T-helper 2 cell (primary cell): ENCODE results near the gene DLAT.

Experiments
- DNase-seq, 5 experiments: peaks; one replicate each; pipeline versions ENCODE4 v3.0.0 to v3.0.0-alpha.2; 2012 to 2022
- total RNA-seq, 2 donors: gene quantifications; one replicate each; lab custom pipeline; 2026; lab: John Stamatoyannopoulos, UW

The DLAT gene
- total RNA-seq, result 25.9 to 35.6 reads per million in 2 donors

DNA sequence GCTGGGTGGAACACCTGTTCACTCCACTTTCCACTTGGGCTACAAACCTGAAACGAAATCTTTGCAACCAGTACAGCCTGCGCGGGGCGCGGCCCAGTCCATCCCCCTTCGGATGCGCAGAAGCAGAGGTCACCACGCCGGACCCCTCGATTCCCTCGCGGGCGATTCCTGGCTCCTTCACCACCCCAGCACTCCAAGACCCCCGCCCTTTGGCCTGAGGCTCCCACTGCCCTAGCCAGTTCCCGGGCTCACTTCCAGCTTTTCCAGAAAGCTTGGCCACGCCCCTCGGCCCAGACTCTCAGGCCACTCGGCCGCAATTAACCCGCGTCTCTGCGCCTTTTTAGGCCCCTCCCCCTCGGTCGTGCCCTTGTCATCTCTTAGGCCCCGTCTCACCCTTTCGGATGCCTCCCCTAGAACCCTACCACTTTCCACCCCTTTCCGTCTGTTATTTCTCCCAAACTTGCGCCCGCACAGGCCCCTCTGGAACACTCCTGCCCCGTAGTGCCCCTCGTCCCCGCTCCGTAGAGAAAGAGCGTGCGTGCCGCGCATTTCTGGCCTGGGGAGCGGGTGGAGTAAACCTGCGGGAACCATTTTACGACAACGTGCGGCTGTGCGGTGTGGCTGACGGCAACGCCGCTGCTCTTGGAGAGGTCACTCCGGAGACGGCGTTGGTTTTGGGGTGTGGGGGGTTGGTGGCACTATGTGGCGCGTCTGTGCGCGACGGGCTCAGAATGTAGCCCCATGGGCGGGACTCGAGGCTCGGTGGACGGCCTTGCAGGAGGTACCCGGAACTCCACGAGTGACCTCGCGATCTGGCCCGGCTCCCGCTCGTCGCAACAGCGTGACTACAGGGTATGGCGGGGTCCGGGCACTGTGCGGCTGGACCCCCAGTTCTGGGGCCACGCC is at the start of gene DLAT:
DLAT (plus strand) TSS at position 636 of the 906 bp plus-strand sequence; CDS start at position 701, 65 bp downstream.
- peak; percentile 60 to 94 (median 78) for DNase-seq

GRCh38 chr11:111976119-111976766 is 49.0 kb upstream of the DLAT start:
- no peak for DNase-seq

DNA sequence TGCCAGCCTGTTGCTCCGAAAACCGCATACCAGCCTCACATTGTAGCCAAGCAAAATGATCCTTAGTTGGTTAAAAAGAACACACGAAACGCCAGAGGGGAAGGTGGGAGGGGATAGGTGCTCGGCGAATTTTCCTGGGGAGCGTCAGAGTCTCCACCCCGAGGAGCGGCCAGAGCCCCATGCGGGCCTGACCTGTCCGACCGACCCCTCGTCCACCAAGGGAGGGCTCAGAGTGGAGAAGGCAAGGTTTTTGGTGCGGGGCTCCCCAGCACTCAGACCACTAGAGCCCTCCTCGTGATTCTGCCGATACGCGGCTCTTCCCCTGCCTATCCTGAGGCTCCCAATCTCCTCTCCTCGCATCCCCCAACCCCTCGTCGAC is 48.5 kb upstream of the DLAT start:
- no peak for DNase-seq

DNA sequence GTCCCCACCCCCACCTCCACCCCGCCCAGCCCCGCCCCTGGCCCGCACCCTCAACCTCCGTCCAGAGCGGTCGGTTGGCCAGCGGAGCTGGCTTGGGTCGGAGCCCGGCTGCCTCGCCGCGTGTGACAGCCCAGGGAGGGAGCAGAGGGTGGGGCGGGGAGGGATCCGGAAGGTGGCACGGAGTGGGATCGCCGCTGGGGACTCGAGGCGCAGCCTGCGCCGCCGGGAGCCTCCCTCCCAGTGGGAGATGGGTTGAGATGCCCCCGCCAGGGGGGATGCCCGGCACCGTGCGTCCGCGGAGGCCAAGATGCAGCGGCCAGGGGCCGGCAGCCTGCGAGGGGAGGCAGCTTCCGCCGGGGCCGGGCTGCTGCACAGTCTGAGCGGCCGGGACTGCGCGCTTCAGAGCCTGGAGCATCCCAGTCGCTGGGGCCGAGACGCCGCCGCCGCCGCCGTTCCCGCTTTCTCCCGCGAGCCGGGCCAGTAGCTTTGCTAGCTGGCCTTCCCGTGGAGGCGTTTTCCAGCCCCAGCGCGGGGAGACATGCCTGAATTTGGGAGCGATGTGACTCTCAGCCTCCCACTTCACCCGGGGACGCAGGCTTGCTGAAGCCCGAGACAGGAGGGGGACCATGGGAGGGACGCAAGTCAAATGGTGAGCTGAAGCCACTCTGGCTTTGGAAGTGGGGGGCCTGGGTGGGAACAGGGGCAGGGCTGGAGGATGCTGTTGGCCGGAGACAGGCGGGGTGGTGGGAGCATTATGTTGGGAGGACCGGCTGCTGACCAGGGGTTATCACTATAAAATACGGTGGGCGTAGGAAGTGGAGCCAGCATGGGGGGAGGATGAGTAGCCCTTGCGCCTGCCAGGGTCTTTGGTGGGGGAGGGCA is 47.8 kb upstream of the DLAT start:
- DNase-seq, result peak in 1 of 5 experiments; percentile 20

- DNase-seq, result no peak
Observed at GRCh38 chr11:111978028-111978771, 47.0 kb upstream of the DLAT start.

DNA sequence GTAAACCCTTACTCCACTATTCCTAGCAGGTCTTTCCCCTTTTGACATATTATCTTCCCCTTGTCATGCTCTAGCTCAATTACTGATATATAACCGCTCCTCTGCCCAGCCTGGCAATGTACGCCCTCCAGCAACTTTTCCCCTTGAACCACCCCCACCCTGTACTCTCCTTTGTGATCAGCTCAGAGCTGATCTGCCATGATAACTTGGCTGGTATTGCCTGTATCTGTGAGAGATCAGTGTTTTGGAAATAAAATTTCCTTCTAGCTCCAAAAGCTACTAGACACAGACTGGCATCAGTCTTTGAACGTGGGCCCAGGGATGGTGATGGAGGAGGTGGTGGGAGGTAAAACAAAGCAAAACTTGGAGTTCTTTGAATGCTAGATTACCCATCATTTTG is 45.1 kb upstream of the DLAT start:
- DNase-seq, result no peak

DNA sequence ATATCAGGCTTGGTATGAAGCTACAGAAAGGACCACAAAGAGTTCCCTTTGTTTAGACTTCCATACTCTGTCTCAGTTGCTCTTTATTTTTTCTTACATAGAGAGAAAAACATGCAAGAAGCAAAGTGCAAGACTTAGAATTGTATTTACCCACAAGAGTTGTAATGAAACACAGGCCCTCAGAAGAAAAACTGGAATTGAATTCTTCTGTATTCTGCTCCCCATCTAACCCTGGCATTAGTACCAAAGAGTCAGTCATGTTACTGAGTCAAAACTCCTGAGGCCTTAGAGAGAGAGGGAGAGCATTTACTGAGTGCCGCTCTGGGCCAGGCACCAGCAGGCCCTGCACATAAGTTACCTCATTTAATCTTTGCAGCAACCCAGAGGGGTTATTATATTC is 43.9 kb upstream of the DLAT start:
- DNase-seq, result no peak

GRCh38 chr11:111982019-111982464 is 43.2 kb upstream of the DLAT start:
- peak in 4 of 5 experiments; percentile 1 to 52 (median 24) for DNase-seq

DNA sequence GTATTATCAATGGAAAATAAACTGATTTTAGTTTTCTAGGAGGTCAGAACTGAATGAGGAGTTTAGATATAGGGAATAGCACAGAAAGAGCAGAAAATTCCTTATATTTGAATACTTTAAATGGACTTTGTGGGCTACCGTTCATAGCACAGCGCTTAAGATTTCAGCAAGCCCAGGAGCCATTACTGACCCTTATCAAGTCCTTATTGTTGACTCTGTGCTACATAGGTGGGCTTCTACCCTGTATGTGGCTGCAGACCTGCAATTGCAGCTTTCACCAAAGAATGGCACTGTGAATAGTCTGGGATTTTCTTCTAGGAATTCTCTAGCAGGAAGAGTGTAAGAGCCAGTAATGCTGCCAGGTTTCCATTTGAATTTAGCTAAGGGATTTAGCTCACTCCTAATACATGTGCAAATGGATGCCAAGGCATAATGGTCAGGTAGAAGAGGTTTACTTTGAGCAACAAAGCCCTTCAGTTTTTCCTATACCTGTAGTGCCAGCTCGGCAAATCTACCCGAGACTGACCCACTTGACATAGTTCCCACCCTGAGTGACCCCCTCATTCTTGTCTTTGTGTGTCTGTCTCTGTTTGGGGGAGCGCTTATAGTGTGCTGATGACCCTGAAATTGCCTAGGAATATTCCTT is 42.5 kb upstream of the DLAT start:
- no peak for DNase-seq

- DNase-seq, result no peak
Observed at GRCh38 chr11:111983187-111983986, 41.8 kb upstream of the DLAT start.

GRCh38 chr11:111986589-111986988 is 38.6 kb upstream of the DLAT start:
- no peak for DNase-seq

DNA sequence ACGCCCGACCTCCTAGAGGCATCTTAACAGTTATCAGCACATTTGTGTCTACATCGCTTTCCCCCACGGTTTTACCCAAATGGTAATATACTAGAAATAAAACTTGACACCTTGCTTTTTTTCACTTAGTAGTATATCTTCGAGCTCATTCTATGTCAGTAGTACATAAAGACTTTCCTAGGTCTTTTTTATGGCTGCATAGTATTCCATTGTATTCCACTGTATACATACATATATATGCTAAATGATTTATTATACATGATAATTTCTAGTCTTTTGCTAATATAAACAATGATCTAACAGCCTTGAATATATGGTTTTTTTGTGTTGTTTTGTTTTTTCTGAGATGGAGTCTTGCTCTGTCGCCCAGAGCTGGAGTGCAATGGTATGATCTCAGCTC is 34.8 kb upstream of the DLAT start:
- no peak for DNase-seq

DNA sequence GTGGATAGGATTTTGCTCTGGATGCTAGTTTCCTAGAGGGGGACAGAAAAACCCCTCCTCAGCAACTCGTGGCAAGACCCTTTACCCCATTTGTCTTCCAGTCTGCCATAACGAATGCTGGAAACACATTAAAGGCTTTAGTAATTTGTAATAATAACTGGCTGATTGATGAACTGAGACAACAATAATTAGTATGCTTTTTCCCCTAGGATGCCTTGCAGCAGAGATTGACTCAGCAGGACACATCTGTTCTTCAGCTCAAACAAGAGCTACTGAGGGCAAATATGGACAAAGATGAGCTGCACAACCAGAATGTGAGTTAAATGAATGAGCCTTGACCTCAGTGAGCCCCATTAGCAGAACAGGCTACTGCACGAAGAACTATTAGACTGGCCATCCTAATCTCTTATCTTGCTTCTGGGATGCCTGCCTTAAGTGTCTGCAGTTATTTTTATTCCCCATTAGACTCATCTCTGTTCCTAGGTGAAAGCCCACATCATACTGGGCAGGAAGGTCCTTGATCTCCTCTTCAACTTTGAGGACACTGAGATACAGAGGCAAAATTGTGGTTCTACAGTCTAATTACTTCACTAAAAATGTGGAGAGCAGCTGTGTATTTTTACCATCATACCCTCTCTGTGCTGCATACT is 32.9 kb upstream of the DLAT start:
- no peak for DNase-seq

DNA sequence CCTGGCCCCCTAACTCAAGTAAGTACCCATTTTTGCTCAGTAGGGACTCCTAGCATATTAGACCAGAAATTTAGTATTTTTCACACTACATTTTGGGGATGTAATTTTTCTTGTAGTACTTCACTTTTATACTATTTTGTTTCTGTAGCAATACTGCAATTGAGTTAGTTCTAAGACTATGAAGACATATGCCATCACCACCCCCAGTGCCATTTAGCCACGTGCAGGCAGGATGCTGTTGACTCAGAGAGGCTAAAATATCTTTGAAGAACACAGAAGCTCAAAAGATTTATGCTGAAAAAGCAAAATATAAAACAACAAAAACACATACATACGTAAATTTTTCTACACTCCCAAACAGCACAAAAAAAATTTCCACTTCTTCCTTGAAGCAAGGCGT is 29.1 kb upstream of the DLAT start:
- DNase-seq, result no peak

DNA sequence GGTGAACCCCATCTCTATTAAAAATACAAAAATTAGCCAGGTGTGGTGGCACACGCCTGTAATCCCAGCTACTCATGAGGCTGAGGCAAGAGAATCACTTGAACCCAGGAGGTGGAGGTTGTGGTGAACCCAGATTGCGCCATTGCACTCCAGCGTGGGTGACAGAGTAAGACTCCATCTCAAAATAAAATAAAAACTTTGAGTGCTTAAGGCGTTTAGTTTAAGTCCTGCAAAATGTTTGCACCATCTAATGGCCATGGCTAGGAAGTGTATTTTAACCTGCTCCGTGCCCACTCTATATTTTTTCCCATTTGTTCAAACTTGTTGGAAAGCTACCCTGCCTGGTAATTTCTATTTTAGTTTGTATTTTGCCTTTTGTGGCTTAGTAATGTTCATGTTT is 28.5 kb upstream of the DLAT start:
- DNase-seq, result peak in 1 of 5 experiments; percentile 21

DNA sequence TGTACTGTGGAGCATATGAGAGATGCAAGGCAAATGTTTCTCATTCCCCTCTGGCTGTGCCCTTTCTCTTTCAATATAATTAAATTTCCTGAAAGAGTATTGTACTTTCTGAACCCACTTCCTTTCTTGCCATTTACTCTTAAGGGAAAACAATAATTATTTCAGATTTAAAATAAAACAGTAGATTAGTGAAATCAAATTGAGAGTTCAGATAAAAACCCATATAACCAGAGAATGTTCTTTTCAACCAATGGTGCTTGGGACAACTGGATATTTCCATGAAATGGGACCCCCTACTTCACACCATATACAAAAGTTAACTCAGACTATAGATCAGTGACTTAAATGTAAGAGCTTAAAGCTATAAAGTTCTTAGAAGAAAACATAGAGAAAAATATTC is 26.1 kb upstream of the DLAT start:
- no peak for DNase-seq

DNA sequence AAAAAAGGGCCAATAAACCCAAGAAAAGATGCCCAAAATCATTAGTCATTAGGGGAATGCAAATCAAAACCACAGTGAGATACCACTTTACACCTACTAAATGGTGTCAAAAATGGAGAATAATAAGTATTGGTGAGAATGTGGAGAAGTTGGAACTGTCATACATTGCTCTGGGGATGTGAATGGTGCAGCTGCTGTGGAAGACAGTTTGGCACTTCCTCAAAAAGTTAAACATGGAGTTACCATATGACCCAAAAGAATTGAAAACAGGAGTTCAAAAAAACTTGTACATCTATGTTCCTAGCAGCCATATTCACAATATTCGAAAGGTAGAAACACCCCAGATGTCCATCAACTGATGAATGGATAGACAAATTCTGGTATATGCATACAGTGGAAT is 24.5 kb upstream of the DLAT start:
- peak in 1 of 5 experiments; percentile 5 for DNase-seq

- no peak for DNase-seq
Observed at GRCh38 chr11:112002491-112003216, 22.6 kb upstream of the DLAT start.

DNA sequence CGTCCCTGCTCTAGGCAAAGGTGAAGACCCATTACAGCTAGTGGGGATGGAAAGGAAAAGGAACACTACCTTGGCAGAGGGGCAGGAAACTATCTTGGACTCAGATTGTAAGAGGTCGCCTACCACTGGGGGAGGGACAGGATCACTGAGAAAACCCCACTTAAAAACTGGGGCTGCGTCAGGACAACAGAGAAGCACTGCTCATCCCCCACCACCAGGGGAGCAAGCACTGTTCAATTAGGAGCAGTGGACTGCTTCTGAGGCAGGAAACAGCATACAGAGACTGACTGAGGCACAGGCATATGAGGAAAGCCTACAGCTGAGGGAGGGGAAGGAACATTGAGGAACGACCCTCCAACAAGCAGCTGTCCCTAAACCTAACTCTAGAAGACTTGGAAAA is 20.8 kb upstream of the DLAT start:
- DNase-seq, result peak in 2 of 5 experiments; percentile 3 to 43
